Cardiac muscle cell (in vitro differentiated cells and primary cell): ENCODE results near the gene DIO1. TPM values are rescaled to one million over a fixed set of nuclear protein-coding genes. Genes with fewer than 3 reads are reported as not detected.

Experiments
- DNase-seq, 2 donors: peaks; one replicate each; pipeline versions ENCODE4 v3.0.0 to v3.0.0-alpha.2; 2010 to 2017; ENCODE audit warnings: low read depth in 1 of 2, low spot score in 1 of 2
- H3K27ac ChIP-seq: fragments of 200-600 bp; sonication (generic); 2 replicates; pipeline ENCODE4 v1.5.1; 2016
- H3K27me3 ChIP-seq: fragments of 200-600 bp; sonication (generic); 2 replicates; pipeline ENCODE4 v1.6.0; 2016; ENCODE audit warnings: control low read depth
- H3K36me3 ChIP-seq: fragments of 200-600 bp; sonication (generic); 2 replicates; pipeline ENCODE4 v1.5.1; 2016; ENCODE audit warnings: control low read depth
- H3K4me1 ChIP-seq: fragments of 200-600 bp; sonication (generic); 2 replicates; pipeline ENCODE4 v1.8.1; 2017; ENCODE audit warnings: low read depth, mild to moderate bottlenecking, mixed run types
- H3K4me3 ChIP-seq: fragments of 200-600 bp; sonication (generic); 2 replicates; pipeline ENCODE4 v1.5.1; 2016; ENCODE audit warnings: mild to moderate bottlenecking
- H3K9me3 ChIP-seq: fragments of 200-600 bp; sonication (generic); 2 replicates; pipeline ENCODE4 v1.5.1; 2017; ENCODE audit warnings: low read depth, mild to moderate bottlenecking, control low read depth
- polyA plus RNA-seq: library from polyadenylated mRNA; unstranded; fragments of >200 nt; fragmentation: Nextera tagmentation; extraction: Ambion mirVana; gene quantifications from 2 replicates; pipeline ENCODE4 v1.2.1, GENCODE V29; 2016
- total RNA-seq: library from RNA; depleted of rRNA; stranded (reverse); fragments of >200 nt; gene quantifications from 2 replicates; pipeline ENCODE4 v1.2.3, GENCODE V29; 2016
- TF ChIP-seq, protein P1 (sequence below): IDR thresholded peaks from 2 replicates; pipeline ENCODE4 v1.5.1; 2012; ENCODE audit warnings: low read depth, mild to moderate bottlenecking, low read length

DIO1 gene
- total and polyA plus RNA-seq, 2 experiments from 2014 or later, result not detected

DNA sequence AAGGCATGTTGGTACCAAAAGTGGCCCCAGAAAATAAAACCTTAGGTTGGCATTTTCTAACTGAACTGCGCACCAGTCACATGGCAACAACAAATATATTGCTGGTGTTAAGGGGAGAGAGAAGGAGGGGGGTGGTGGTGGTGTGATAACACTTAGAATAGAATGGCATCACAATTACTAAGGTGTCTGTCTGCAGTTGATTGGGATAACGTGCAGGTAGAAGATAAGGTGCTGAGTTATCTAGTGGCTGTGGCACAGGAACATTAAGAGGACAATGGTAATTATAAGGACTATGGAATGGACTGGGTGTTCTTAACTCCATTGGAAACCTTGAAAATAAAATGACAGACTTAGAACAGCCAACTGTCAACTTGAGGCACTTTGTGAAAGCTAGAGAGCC lies 3.0 kb upstream of the DIO1 start:
- TF ChIP-seq, protein P1, sequence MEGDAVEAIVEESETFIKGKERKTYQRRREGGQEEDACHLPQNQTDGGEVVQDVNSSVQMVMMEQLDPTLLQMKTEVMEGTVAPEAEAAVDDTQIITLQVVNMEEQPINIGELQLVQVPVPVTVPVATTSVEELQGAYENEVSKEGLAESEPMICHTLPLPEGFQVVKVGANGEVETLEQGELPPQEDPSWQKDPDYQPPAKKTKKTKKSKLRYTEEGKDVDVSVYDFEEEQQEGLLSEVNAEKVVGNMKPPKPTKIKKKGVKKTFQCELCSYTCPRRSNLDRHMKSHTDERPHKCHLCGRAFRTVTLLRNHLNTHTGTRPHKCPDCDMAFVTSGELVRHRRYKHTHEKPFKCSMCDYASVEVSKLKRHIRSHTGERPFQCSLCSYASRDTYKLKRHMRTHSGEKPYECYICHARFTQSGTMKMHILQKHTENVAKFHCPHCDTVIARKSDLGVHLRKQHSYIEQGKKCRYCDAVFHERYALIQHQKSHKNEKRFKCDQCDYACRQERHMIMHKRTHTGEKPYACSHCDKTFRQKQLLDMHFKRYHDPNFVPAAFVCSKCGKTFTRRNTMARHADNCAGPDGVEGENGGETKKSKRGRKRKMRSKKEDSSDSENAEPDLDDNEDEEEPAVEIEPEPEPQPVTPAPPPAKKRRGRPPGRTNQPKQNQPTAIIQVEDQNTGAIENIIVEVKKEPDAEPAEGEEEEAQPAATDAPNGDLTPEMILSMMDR, result no peak

DNA sequence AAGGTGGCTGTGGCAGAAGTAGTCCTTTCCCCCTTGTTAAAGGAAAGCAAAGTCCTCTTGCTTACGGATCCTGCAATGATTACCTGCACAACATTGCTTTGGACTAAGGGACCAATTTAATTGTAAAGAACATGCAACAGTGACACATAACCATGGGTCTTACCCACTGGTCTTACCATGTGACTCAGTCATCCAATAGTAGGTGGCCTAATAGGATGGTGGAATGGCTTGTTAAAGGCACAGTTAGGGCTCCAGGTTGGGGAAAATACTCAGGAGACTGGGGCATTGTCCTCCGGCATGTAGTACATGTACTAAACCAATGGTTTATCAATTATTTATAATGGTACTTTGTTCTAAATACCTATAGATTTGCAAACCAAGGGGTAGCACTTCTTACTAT lies 2.3 kb upstream of the DIO1 start:
- H3K27ac ChIP-seq, result no peak overlapping the region
- H3K4me1 ChIP-seq, result peaks cover 4% of the 10 kb centered on the region
- no peaks in the 10 kb centered on the region for H3K9me3 ChIP-seq
- no peak for DNase-seq
- TF ChIP-seq, protein P1, result no peak
- H3K27me3 ChIP-seq, result no peaks in the 10 kb centered on the region
- H3K36me3 ChIP-seq, result no peaks in the 10 kb centered on the region
- H3K4me3 ChIP-seq, result no peak overlapping the region

More for the DNA sequence above, 3.0 kb upstream of the DIO1 start:
- DNase-seq, result no peak
- Histone ChIP-seq H3K4me1 (peaks cover 4% of the 10 kb centered on the region), H3K27me3 (no peaks in the 10 kb centered on the region), H3K9me3 (no peaks in the 10 kb centered on the region), H3K4me3 (no peak overlapping the region), H3K27ac (no peak overlapping the region), H3K36me3 (no peaks in the 10 kb centered on the region)

DNA sequence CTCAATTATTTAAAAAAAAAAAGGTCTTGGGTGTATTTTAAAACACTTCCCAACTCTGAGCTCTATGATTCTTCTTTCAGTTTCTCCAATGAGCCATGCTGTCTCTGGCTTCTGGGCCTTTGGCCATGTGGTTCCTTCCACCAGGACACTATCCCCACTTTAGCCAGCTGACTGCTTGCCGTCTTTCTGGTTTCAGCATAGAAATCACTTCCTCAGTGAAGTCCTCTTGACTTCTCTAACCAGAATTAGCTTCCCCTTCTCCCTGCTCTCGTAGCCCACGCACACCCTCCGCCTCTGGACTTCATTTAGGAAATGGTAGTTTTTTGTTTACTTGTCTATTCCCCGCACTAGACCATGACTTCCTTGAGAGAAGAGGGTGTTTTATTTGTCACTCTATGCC lies 1.1 kb upstream of the DIO1 start:
- Histone ChIP-seq H3K9me3 (no peaks in the 10 kb centered on the region), H3K4me1 (peaks cover 4% of the 10 kb centered on the region), H3K27me3 (no peaks in the 10 kb centered on the region), H3K4me3 (no peak overlapping the region), H3K36me3 (no peaks in the 10 kb centered on the region), H3K27ac (no peak overlapping the region)
- TF ChIP-seq, protein P1, result no peak
- DNase-seq, result no peak

DNA sequence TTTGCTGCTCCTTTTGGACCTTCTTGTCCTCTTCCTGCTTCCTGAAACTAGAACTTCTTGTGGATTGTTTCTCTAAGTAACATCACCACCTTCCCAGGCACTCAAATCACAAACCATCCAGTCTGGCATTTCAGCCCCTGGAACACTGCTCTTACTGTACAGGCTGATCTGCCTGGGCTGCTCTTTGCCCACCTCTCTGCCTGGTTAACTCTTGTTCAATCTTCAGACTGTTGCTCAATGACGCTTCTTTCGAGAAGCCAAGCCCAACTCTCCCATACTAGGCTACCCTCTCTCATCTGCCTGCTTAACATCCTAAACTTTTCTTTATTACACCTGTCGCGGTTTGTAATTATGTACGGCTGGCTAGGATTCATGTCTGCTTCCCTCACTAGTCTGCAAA lies 657 bp downstream of the DIO1 start:
- H3K4me1 ChIP-seq, result peaks cover 11% of the 10 kb centered on the region
- H3K27ac ChIP-seq, result no peak overlapping the region
- H3K9me3 ChIP-seq, result no peaks in the 10 kb centered on the region
- H3K36me3 ChIP-seq, result no peaks in the 10 kb centered on the region
- H3K27me3 ChIP-seq, result no peaks in the 10 kb centered on the region
- DNase-seq, result no peak
- TF ChIP-seq, protein P1, result no peak
- no peak overlapping the region for H3K4me3 ChIP-seq

DNA sequence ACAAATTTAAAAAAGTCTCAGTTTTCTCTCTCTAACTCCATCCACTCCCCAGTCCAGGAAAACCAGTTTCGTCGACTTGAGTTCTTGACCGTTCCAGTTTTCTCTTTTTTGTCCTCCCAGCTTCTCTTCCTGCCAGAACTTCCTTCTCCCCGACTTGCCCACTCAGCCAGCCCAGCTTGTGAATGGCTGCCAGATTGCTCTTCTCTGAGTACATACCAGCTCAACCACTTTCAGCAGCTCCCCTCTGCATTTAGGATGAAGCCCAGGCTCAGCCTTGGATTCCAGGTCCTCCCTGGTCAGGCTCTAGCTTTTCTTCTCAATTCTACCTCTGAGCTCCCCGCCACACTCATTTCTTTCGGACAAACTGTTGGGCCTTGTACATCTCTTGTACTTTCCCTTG lies 1.4 kb downstream of the DIO1 start:
- Histone ChIP-seq H3K4me1 (peaks cover 12% of the 10 kb centered on the region), H3K4me3 (no peak overlapping the region), H3K27ac (no peak overlapping the region), H3K9me3 (no peaks in the 10 kb centered on the region), H3K27me3 (no peaks in the 10 kb centered on the region), H3K36me3 (no peaks in the 10 kb centered on the region)
- TF ChIP-seq, protein P1, result no peak
- no peak for DNase-seq
